ENCODE data around the gene SEPTIN11. TPM values are rescaled to one million over a fixed set of nuclear protein-coding genes. Genes with fewer than 3 reads are reported as not detected.

Gene SEPTIN11
- total RNA-seq, 1 donor from 2014 or later = 623 TPM

DNA sequence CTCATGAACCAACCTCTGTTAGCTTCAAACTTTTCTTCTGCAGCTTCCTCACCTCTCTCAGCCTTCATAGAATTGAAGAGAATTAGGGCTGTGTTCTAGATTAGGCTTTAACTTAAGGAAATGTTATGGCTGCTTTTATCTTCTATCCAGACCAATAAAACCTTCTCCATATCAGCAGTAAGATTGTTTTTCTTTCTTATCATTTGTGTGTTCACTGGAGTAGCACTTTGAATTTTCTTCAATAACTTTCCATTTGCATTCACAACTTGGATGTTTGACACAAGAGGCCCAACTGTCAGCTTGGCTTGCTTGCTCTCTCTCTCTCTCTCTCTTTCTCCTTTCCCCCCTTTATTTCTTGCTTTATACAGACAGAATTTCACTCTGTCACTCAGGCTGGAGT lies 28.8 kb upstream of the SEPTIN11 start:
- TF ChIP-seq CTCF (IDR thresholded peaks at IDR 0.05; ENCODE audit: insufficient read depth, low read depth, low read length) (no peak), EZH2 (IDR thresholded peaks at IDR 0.05; ENCODE audit: insufficient read depth, low read length) (no peak)
- DNase-seq (ENCODE audit: low read depth) (no peak), FAIRE-seq (no peak)
- no peaks in the 10 kb centered on the region for H3K27me3 ChIP-seq (ENCODE audit: insufficient read depth, low read length)
- Mint-ChIP-seq H3K4me1 (ENCODE audit: low read depth, unreplicated experiment) (no peaks in the 10 kb centered on the region), H3K27ac (ENCODE audit: unreplicated experiment) (no peak overlapping the region), H3K9me3 (ENCODE audit: unreplicated experiment) (peaks cover 5% of the 10 kb centered on the region), H3K27me3 (ENCODE audit: low read depth, unreplicated experiment) (peaks cover 1% of the 10 kb centered on the region), H3K36me3 (ENCODE audit: low read depth, unreplicated experiment) (no peaks in the 10 kb centered on the region), H3K4me3 (ENCODE audit: unreplicated experiment) (no peak overlapping the region)
- no peak overlapping the region for H3K9ac ChIP-seq (ENCODE audit: low read length)
- H3K4me3 ChIP-seq (ENCODE audit: insufficient read depth, low read depth, low read length) = no peak overlapping the region
- no peaks in the 10 kb centered on the region for H3K36me3 ChIP-seq (ENCODE audit: insufficient read depth, low read length)
- H3K9me3 ChIP-seq (ENCODE audit: insufficient read depth, low read depth, low read length) = no peaks in the 10 kb centered on the region
- no peaks in the 10 kb centered on the region for H3K79me2 ChIP-seq (ENCODE audit: insufficient read depth, low read length)
- H2AFZ ChIP-seq (ENCODE audit: low read depth, low read length) = no peak overlapping the region
- no peak overlapping the region for H3K4me2 ChIP-seq (ENCODE audit: low read length)
- no peaks in the 10 kb centered on the region for H4K20me1 ChIP-seq (ENCODE audit: insufficient read depth, low read length)
- no peaks in the 10 kb centered on the region for H3K4me1 ChIP-seq (ENCODE audit: insufficient read depth, low read length)
- H3K27ac ChIP-seq (ENCODE audit: low read depth, low read length) = no peak overlapping the region

DNA sequence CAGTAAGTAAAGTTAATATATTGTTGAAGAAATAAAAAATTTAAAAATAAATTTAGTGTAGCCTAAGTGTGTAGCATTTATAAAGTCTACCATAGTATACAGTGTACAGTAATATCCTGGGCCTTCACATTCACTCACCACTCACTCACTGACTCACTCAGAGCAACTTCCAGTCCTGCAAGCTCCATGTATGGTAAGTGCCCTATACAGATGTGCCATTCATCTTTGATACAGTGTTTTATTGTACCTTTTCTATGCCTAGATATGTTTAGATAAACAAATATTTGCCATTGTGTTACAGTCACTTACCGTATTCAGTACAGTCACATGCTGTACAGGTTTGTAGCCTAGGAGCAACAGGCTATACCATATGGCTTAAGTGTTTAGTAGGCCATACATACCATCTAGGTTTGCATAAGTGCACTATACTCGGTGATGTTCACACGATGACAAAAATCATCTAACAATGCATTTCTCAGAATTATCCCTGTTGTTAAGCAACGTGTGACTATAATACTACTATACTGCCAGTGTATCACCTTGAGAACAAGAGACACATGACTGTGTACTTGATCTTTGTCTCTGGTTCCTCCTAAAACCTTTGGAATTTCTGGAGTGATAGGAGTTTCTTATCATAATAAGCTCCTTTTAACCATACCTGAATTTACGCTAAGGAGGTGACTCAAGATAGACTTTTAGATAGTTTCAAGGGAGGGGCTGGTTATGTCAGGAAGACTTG lies 25.8 kb upstream of the SEPTIN11 start:
- Mint-ChIP-seq H3K4me1 (ENCODE audit: low read depth, unreplicated experiment) (no peaks in the 10 kb centered on the region), H3K4me3 (ENCODE audit: unreplicated experiment) (no peak overlapping the region), H3K36me3 (ENCODE audit: low read depth, unreplicated experiment) (no peaks in the 10 kb centered on the region), H3K27ac (ENCODE audit: unreplicated experiment) (no peak overlapping the region), H3K9me3 (ENCODE audit: unreplicated experiment) (peaks cover 5% of the 10 kb centered on the region), H3K27me3 (ENCODE audit: low read depth, unreplicated experiment) (peaks cover 1% of the 10 kb centered on the region)
- Histone ChIP-seq H3K27me3 (ENCODE audit: insufficient read depth, low read length) (no peaks in the 10 kb centered on the region), H3K4me1 (ENCODE audit: insufficient read depth, low read length) (no peaks in the 10 kb centered on the region), H3K36me3 (ENCODE audit: insufficient read depth, low read length) (no peaks in the 10 kb centered on the region), H2AFZ (ENCODE audit: low read depth, low read length) (no peak overlapping the region), H3K79me2 (ENCODE audit: insufficient read depth, low read length) (no peaks in the 10 kb centered on the region), H3K4me3 (ENCODE audit: insufficient read depth, low read depth, low read length) (no peak overlapping the region), H3K27ac (ENCODE audit: low read depth, low read length) (no peak overlapping the region), H3K9ac (ENCODE audit: low read length) (no peak overlapping the region), H4K20me1 (ENCODE audit: insufficient read depth, low read length) (no peaks in the 10 kb centered on the region), H3K9me3 (ENCODE audit: insufficient read depth, low read depth, low read length) (no peaks in the 10 kb centered on the region), H3K4me2 (ENCODE audit: low read length) (no peak overlapping the region)
- no peak for TF ChIP-seq EZH2 (IDR thresholded peaks at IDR 0.05; ENCODE audit: insufficient read depth, low read length)
- TF ChIP-seq CTCF (IDR thresholded peaks at IDR 0.05; ENCODE audit: insufficient read depth, low read depth, low read length) = no peak
- DNase-seq (ENCODE audit: low read depth) (no peak), FAIRE-seq (no peak)

GRCh38 chr4:76926841-76927240 lies 22.7 kb upstream of the SEPTIN11 start:
- Mint-ChIP-seq H3K27me3 (ENCODE audit: low read depth, unreplicated experiment) (no peaks in the 10 kb centered on the region), H3K36me3 (ENCODE audit: low read depth, unreplicated experiment) (no peaks in the 10 kb centered on the region), H3K9me3 (ENCODE audit: unreplicated experiment) (no peaks in the 10 kb centered on the region), H3K4me3 (ENCODE audit: unreplicated experiment) (no peak overlapping the region), H3K27ac (ENCODE audit: unreplicated experiment) (no peak overlapping the region), H3K4me1 (ENCODE audit: low read depth, unreplicated experiment) (no peaks in the 10 kb centered on the region)
- no peaks in the 10 kb centered on the region for H3K27me3 ChIP-seq (ENCODE audit: insufficient read depth, low read length)
- no peaks in the 10 kb centered on the region for H3K36me3 ChIP-seq (ENCODE audit: insufficient read depth, low read length)
- H2AFZ ChIP-seq (ENCODE audit: low read depth, low read length) = no peak overlapping the region
- no peaks in the 10 kb centered on the region for H3K9me3 ChIP-seq (ENCODE audit: insufficient read depth, low read depth, low read length)
- no peaks in the 10 kb centered on the region for H4K20me1 ChIP-seq (ENCODE audit: insufficient read depth, low read length)
- FAIRE-seq = no peak
- no peak for TF ChIP-seq EZH2 (IDR thresholded peaks at IDR 0.05; ENCODE audit: insufficient read depth, low read length)
- no peak for TF ChIP-seq CTCF (IDR thresholded peaks at IDR 0.05; ENCODE audit: insufficient read depth, low read depth, low read length)
- no peak overlapping the region for H3K4me2 ChIP-seq (ENCODE audit: low read length)
- H3K79me2 ChIP-seq (ENCODE audit: insufficient read depth, low read length) = no peaks in the 10 kb centered on the region
- no peaks in the 10 kb centered on the region for H3K4me1 ChIP-seq (ENCODE audit: insufficient read depth, low read length)
- no peak for DNase-seq (ENCODE audit: low read depth)
- no peak overlapping the region for H3K4me3 ChIP-seq (ENCODE audit: insufficient read depth, low read depth, low read length)
- H3K27ac ChIP-seq (ENCODE audit: low read depth, low read length) = no peak overlapping the region
- no peak overlapping the region for H3K9ac ChIP-seq (ENCODE audit: low read length)
